GM19438 (cell line): ENCODE results near the gene GABBR1.

Experiments used
- ATAC-seq: cut with Tn5 transposase; IDR thresholded peaks from one replicate; pipeline ENCODE4 v1.9.1; 2021; ENCODE audit warnings: low read depth; ENCODE audit not compliant: unreplicated experiment

Gene GABBR1

DNA sequence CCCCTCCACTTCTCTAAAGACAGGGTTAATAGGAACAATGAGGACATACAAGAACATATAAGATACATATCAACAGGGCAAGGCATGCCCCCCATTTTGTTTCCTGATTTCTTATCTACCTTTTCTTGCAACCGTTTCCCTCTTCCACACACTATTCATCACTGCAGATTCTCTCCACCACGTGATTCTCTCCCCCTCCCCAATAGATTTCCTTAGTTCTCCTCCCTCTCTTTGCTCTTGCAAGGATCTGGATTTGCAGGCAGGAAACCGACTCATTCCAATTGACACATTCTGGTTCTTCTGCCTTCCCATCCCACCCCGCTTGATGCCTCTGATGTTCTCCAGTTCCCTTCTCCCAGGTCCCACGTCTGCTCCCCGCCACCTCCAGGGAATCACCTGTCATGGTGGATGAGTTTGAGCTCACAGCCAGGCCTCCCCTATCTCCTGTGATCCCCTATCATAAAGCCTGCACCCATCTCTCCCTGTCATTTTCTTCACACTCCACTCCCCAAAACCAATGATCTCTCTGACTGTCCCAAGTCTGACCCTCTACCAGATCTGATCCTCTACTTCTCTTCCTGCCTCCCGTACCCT, 7.5 kb downstream of the GABBR1 start:
- no peak for ATAC-seq

GRCh38 chr6:29624520-29624961, 8.4 kb downstream of the GABBR1 start:
- no peak for ATAC-seq

DNA sequence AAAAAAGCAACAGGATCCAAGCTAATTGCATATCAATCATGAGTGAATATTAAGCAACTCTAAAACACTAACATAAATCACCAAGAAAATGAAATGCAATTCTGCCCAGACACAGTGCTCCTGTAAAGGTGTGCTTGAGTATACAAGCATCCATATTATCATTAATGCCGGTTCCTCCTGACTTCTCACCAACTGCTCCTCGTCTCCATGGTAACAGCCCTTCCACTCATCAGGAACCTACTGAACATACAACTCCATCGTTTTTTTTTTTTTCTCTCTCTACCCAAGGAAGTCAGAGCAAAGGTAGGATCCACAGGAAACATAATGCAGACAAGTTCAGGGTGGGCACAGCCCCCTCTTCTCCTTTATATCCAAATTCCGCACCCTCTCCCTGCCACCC, 12.4 kb downstream of the GABBR1 start:
- no peak for ATAC-seq

GRCh38 chr6:29619578-29620160, 13.3 kb downstream of the GABBR1 start:
- ATAC-seq: no peak

DNA sequence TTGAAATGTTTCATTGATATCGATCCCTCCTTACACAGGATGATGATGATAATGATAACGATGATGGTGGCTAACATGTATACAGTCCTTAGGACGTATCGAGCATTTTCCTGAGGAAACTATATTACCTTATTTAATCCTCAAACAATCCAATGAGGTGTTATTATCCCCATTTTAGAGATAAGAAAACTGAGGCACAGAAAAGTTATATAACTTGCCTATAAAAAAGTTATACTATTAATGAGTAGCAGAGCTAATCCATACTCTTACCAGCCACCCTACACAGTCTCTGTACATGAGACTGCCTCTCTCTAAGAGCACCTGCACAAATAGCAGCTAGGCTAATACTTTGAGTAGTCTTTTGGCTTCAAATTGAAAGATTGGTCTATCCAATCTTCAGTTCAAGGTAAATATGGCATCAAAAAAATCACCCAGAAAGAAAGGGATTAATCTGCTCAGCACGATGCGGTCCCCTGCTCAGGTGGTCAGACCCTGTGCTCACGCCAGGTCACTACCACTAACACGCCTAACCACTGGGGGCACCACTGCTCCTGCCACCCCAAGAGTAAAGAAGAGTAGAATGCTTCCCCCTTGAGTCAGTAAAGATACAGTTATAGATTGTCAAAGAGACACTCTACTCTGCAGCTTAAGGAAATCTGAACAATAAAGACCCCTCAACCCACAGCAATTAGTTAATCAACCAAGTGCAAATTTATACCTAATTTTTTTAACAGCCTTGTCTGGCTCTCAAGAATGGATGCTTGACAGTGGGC, 15.0 kb downstream of the GABBR1 start:
- no peak for ATAC-seq

DNA sequence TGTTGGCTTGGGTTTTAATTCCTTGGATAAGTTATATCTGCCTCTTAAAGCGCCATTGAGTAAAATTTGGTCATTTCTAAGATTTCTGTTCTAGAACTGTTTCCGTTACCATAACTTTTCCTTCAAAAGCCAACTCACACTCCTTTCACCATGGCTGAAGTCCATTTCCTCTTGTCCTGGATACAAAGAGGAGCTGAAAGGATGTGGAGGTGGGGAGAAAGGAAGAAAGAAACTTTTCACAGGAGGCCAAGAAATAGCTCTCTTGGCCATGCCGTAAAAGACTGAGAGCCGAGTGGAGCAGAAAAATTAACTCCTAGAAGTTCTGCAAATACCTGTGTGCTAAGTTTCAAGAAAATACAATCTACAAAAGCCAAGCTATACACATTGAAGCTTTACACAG, 21.6 kb downstream of the GABBR1 start:
- ATAC-seq: no peak

DNA sequence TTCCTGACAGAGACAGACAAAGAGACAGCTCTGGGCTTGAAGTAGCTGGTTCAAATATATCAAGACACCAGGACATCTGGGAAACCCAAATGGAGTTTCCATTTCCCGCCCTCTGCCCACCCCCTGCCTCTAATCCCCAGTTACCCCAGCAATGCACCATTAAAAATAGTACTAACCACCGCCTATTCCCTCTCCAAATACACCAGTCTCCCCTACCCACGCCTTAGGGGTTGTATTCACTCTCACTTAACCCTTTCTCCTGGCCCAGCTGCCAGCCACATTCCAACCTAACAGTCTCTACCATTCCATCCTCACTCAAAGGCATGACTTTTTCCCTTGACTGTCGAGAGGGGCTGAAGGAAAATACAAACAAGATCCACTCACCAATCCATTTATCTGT, 22.4 kb downstream of the GABBR1 start:
- no peak for ATAC-seq

- no peak for ATAC-seq
Observed at GRCh38 chr6:29608131-29608530, 24.9 kb downstream of the GABBR1 start.

- no peak for ATAC-seq
Observed at GRCh38 chr6:29603930-29604329, 29.1 kb downstream of the GABBR1 start.

DNA sequence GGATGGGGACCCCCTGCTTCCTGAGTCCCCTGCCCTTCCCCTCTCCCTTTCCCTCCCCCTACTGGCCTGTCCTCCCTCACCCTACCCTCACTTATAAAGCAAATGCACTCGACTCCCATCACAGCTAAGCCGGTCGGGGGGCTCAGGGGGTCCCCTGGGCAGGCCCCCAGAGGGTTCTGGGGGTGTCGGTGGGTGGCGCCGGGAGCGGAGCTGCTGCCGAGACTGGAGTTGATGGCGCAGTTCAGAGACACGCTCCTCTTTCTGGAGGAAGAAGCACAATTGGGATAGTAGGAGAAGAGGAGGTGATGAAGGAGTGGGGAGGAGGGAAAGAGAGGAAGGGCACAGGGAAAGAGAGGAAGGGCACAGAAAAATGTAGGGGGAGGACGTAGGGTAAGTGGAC, 29.5 kb downstream of the GABBR1 start:
- no peak for ATAC-seq

GRCh38 chr6:29602564-29603361, 30.2 kb downstream of the GABBR1 start:
- no peak for ATAC-seq

- ATAC-seq: no peak
Observed at GRCh38 chr6:29598172-29598747, 34.7 kb downstream of the GABBR1 start.

- ATAC-seq: no peak
Observed at GRCh38 chr6:29597184-29597583, 35.8 kb downstream of the GABBR1 start.

DNA sequence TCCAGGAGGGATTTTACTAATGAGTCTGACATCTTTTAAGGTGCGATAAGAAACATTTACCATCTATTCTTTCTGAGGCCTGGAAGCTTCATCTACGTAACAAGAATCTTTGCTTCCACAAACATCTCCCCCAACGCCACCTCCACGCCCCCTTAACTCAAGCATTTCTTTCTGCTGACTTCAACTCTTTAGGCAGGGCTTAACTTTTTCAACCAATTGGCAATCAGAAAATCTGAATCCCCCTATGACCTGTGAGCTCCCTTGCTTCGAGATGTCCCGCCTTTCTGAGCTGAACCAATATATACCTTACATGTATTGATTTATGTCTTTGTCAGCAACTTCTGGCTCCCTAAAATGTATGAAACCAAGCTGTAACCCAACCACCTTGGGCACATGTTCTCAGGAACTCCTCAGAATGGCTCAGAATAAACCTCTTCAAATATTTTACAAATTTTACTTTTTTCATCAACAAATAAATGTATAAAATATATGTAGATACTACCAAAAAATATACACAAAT, 36.5 kb downstream of the GABBR1 start:
- ATAC-seq: no peak

GRCh38 chr6:29593199-29593855, 39.7 kb downstream of the GABBR1 start:
- ATAC-seq: no peak

GRCh38 chr6:29591677-29592076, 41.3 kb downstream of the GABBR1 start:
- no peak for ATAC-seq

GRCh38 chr6:29590218-29590808, 42.7 kb downstream of the GABBR1 start:
- ATAC-seq: no peak

- ATAC-seq: no peak
Observed at GRCh38 chr6:29589423-29590048, 43.4 kb downstream of the GABBR1 start.

GRCh38 chr6:29584821-29585220, 48.2 kb downstream of the GABBR1 start, which contains the start of gene OR2H2:
TSS of gene OR2H2 (plus strand) at chr6:29585121. CDS start at chr6:29587945, 2,824 bp downstream.
- ATAC-seq: no peak
